HepG2 (cell line): Measurements from ENCODE around the gene CD2. TPM values are rescaled to one million over a fixed set of nuclear protein-coding genes. Genes with fewer than 3 reads are reported as not detected.

Source experiments
- ATAC-seq: fragments of 200-7000 bp; cut with Tn5 transposase; 3 replicates; pipeline ENCODE4 v1.9.1; 2020; ENCODE audit warnings: mild to moderate bottlenecking, moderate library complexity
- BruUV-seq: library from RNA; stranded (reverse); fragments of 400-500 nt; replicated peaks from 2 replicates; lab custom pipeline; 2021; lab: Mats Ljungman, UMichigan
- CTCF ChIA-PET: fragments of 300-600 bp; formaldehyde crosslinking; extraction: SDS; loops from one replicate; lab custom pipeline; 2021; ENCODE audit warnings: low total read pairs, inconsistent platforms, low intra/inter-chr PET ratio; lab: Yijun Ruan, JAX
- POLR2A ChIA-PET: fragments of 350-600 bp; sonication (Branson Sonifier 250); formaldehyde crosslinking; loops from one replicate; lab custom pipeline; 2020; ENCODE audit warnings: antibody characterized with exemption, inconsistent platforms; lab: Yijun Ruan, JAX
- DNase-seq: peaks from one replicate; pipeline ENCODE4 v3.0.0-alpha.2; 2015; ENCODE audit warnings: low spot score
- FAIRE-seq: peaks from 3 replicates; lab custom pipeline; 2011; peaks lifted over from hg19 to GRCh38; lab: Jason Lieb, UNC
- H2AFZ ChIP-seq: one replicate; pipeline ENCODE4 v1.6.1; 2011; ENCODE audit warnings: low read length, inconsistent platforms
- H3K27ac ChIP-seq: fragments of 300-600 bp; 3 replicates; pipeline ENCODE4 v1.8.0; 2011; ENCODE audit warnings: mixed run types, mild to moderate bottlenecking, mixed read lengths, low read length, inconsistent platforms; ENCODE audit not compliant: insufficient read depth; ENCODE audit errors: extremely low read length
- H3K27me3 ChIP-seq, 2 experiments: fragments of 200-600 bp in 1 of 2; 2 replicates in 1 of 2; 3 replicates in 1 of 2; pipeline versions ENCODE4 v1.6.0 to v1.8.0; 2011; ENCODE audit warnings: low read length in 2 of 2, mild to moderate bottlenecking in 2 of 2, moderate library complexity in 2 of 2, inconsistent platforms in 1 of 2; ENCODE audit not compliant: insufficient read depth in 2 of 2, control insufficient read depth in 1 of 2
- H3K36me3 ChIP-seq, 2 experiments: fragments of 200-600 bp in 1 of 2; replicated peaks in 1 of 2; 2 replicates in 1 of 2; 3 replicates in 1 of 2; pipeline versions ENCODE4 v1.5.1 to v1.8.0; 2011; ENCODE audit warnings: low read length in 2 of 2, inconsistent platforms in 1 of 2; ENCODE audit not compliant: insufficient read depth in 2 of 2, control insufficient read depth in 1 of 2
- H3K4me1 ChIP-seq: 2 replicates; pipeline ENCODE4 v1.5.1; 2012; ENCODE audit warnings: low read length, inconsistent platforms; ENCODE audit not compliant: insufficient read depth
- H3K4me2 ChIP-seq: 2 replicates; pipeline ENCODE4 v1.6.0; 2011; ENCODE audit warnings: low read depth, low read length, inconsistent platforms
- H3K4me3 ChIP-seq, 3 experiments: fragments of 200-600 bp in 1 of 3; sonication (generic), shearing (Covaris generic) in 1 of 3; replicated peaks in 1 of 3; 2 replicates each; pipeline ENCODE4 v1.5.1; 2011 to 2016; ENCODE audit warnings: low read length in 3 of 3, inconsistent platforms in 2 of 3, low read depth in 2 of 3, mild to moderate bottlenecking in 2 of 3, control low read depth in 1 of 3, mixed read lengths in 1 of 3; ENCODE audit not compliant: insufficient read depth in 1 of 3
- H3K79me2 ChIP-seq: one replicate; pipeline ENCODE4 v1.6.1; 2011; ENCODE audit warnings: low read length, inconsistent platforms; ENCODE audit not compliant: insufficient read depth
- H3K9ac ChIP-seq: 2 replicates; pipeline ENCODE4 v1.6.0; 2011; ENCODE audit warnings: mild to moderate bottlenecking, low read depth, low read length, inconsistent platforms; ENCODE audit not compliant: insufficient read depth
- H3K9me3 ChIP-seq: 2 replicates; pipeline ENCODE4 v1.5.1; 2012; ENCODE audit warnings: mild to moderate bottlenecking, low read length
- H4K20me1 ChIP-seq: 2 replicates; pipeline ENCODE4 v1.6.0; 2011; ENCODE audit warnings: inconsistent platforms, mild to moderate bottlenecking, low read length, moderate library complexity; ENCODE audit not compliant: insufficient read depth
- ATF6 ChIP-seq: sonication (generic); formaldehyde crosslinking; conservative IDR thresholded peaks from 2 replicates; pipeline ENCODE4 v1.4.0; 2020; ENCODE audit warnings: missing genetic modification reagents
- ATRX ChIP-seq: sonication (generic); formaldehyde crosslinking; IDR thresholded peaks from 2 replicates; pipeline ENCODE4 v1.4.0; 2020; ENCODE audit warnings: missing genetic modification reagents, borderline replicate concordance
- CSRNP1 ChIP-seq: sonication (generic); formaldehyde crosslinking; IDR thresholded peaks from 2 replicates; pipeline ENCODE4 v1.8.1; 2023; ENCODE audit warnings: mild to moderate bottlenecking, missing genetic modification reagents
- JDP2 ChIP-seq: sonication (generic); formaldehyde crosslinking; IDR thresholded peaks from 2 replicates; pipeline ENCODE4 v1.8.1; 2022; ENCODE audit warnings: missing genetic modification reagents, borderline replicate concordance
- MATR3 ChIP-seq: sonication (generic); formaldehyde crosslinking; IDR thresholded peaks from 2 replicates; pipeline ENCODE4 v1.4.0; 2020; ENCODE audit warnings: missing genetic modification reagents
- PPARG ChIP-seq: conservative IDR thresholded peaks from 2 replicates; pipeline ENCODE4 v1.6.1; 2016; ENCODE audit warnings: missing biosample characterization, missing genetic modification reagents
- SCMH1 ChIP-seq: sonication (generic); formaldehyde crosslinking; IDR thresholded peaks from 2 replicates; pipeline ENCODE4 v1.9.0; 2021; ENCODE audit warnings: missing genetic modification reagents, mild to moderate bottlenecking, borderline replicate concordance
- SOX13 ChIP-seq, 3 experiments: fragments of 450-650 bp in 1 of 3; sonication (generic) in 1 of 3; formaldehyde crosslinking in 1 of 3; IDR thresholded peaks in 2 of 3; conservative IDR thresholded peaks in 1 of 3; 2 replicates each; pipeline versions ENCODE4 v1.5.0 to v1.6.1; 2016 to 2020; ENCODE audit warnings: antibody characterized with exemption in 1 of 3, mild to moderate bottlenecking in 1 of 3, missing compliant biosample characterization in 1 of 3, missing genetic modification reagents in 1 of 3, moderate library complexity in 1 of 3
- SPEN ChIP-seq: sonication (generic); formaldehyde crosslinking; IDR thresholded peaks from 2 replicates; pipeline ENCODE4 v1.5.1; 2020; ENCODE audit warnings: low read depth, mild to moderate bottlenecking, missing genetic modification reagents
- ZNF207 ChIP-seq: fragments of 450-650 bp; IDR thresholded peaks from 2 replicates; pipeline ENCODE4 v1.6.1; 2016; ENCODE audit warnings: antibody characterized with exemption, borderline replicate concordance
- ZNF263 ChIP-seq: sonication (generic); formaldehyde crosslinking; IDR thresholded peaks from 2 replicates; pipeline ENCODE4 v1.4.0; 2020; ENCODE audit warnings: missing genetic modification reagents
- ZNF574 ChIP-seq: sonication (generic); formaldehyde crosslinking; IDR thresholded peaks from 2 replicates; pipeline ENCODE4 v1.4.0; 2020; ENCODE audit warnings: missing genetic modification reagents
- ZNF792 ChIP-seq: IDR thresholded peaks from 2 replicates; pipeline ENCODE4 v1.6.1; 2016
- WGBS: methylation state at CpG from one replicate; pipeline ENCODE4 v1.1.6; 2017; ENCODE audit warnings: low lambda C conversion rate; 5-methylcytosine and 5-hydroxymethylcytosine counted together
- in situ Hi-C: cut with HindIII; loops from 2 replicates; pipeline ENCODE4 v1.10.0; 2017; ENCODE audit warnings: low pct_unique_long_range_greater_than_20kb; ENCODE audit not compliant: extremely low pct_ligation_motif_present
- intact Hi-C: fragments of 100-400 bp; cut with micrococcal nuclease; formaldehyde crosslinking; loops from one replicate; pipeline ENCODE4 v1.10.0; 2022; ENCODE audit not compliant: unreplicated experiment
- polyA plus RNA-seq, 8 experiments: library from polyadenylated mRNA; depleted of rRNA in 3 of 8; stranded (reverse) in 7 of 8; unstranded in 1 of 8; fragments of >200 nt; fragmentation: Illumina TruSeq in 4 of 8; extraction: Trizol in 4 of 8; gene quantifications; 2 replicates each; pipeline versions ENCODE4 v1.2.1 to v1.2.3, GENCODE V29; 2011 to 2016; ENCODE audit warnings: low read depth in 4 of 8, missing spikeins in 1 of 8, mixed read lengths in 1 of 8; ENCODE audit not compliant: insufficient read depth in 1 of 8
- total RNA-seq, 5 experiments: library from RNA; depleted of rRNA; stranded (reverse); fragments of >200 nt; fragmentation: Illumina TruSeq; extraction: Trizol; gene quantifications; 2 replicates each; pipeline ENCODE4 v1.2.3, GENCODE V29; 2016; ENCODE audit warnings: low read depth in 1 of 5

Gene CD2
- total and polyA plus RNA-seq, 2 of the 13 experiments (the other 11 are each of a cell fraction or from before 2014, with no cell fraction given), result not detected

GRCh38 chr1:116795482-116795829, 41.2 kb downstream of the CD2 start:
- intact Hi-C loops (no loop called here), in situ Hi-C loops (no loop called here)
- FAIRE-seq (no peak), ATAC-seq (no peak), DNase-seq (no peak)
- Histone ChIP-seq H3K79me2 (no peaks in the 10 kb centered on the region), H3K4me3 (no peak overlapping the region), H4K20me1 (no peaks in the 10 kb centered on the region), H2AFZ (no peak overlapping the region), H3K9ac (no peak overlapping the region), H3K9me3 (no peaks in the 10 kb centered on the region), H3K27ac (no peak overlapping the region), H3K36me3 (no peaks in the 10 kb centered on the region), H3K4me1 (no peaks in the 10 kb centered on the region), H3K27me3 (no peaks in the 10 kb centered on the region; a peak in 2 of 5 replicates), H3K4me2 (no peak overlapping the region)
- TF ChIP-seq ZNF574 (CRISPR knock-in tag) (no peak), ZNF263 (CRISPR knock-in tag) (peak; percentile 86)
- WGBS, result 36% methylated on average over 2 of the region's 3 CpGs
- no TSS peak for BruUV-seq
- ChIA-PET POLR2A (no interaction called here), CTCF (no interaction called here)

GRCh38 chr1:116804736-116805135, 50.5 kb downstream of the CD2 start:
- no peak for ATAC-seq
- 39% methylated on average over 2 of the region's 2 CpGs for WGBS
- Histone ChIP-seq H4K20me1 (no peaks in the 10 kb centered on the region), H3K27ac (no peak overlapping the region), H2AFZ (no peak overlapping the region), H3K27me3 (peaks cover 0 to 8% of the 10 kb centered on the region in 2 experiments; a peak in 1 of 5 replicates), H3K4me1 (no peaks in the 10 kb centered on the region), H3K4me3 (no peak overlapping the region), H3K4me2 (no peak overlapping the region), H3K9ac (no peak overlapping the region), H3K9me3 (no peaks in the 10 kb centered on the region), H3K79me2 (no peaks in the 10 kb centered on the region), H3K36me3 (no peaks in the 10 kb centered on the region)
- in situ Hi-C loops, result no loop called here
- no peak for DNase-seq
- no peak for TF ChIP-seq ZNF207
- no peak for TF ChIP-seq SPEN (CRISPR knock-in tag)
- TF ChIP-seq ATF6 (CRISPR knock-in tag), result no peak
- TF ChIP-seq ATRX, result no peak
- TF ChIP-seq SCMH1 (CRISPR knock-in tag), result no peak
- TF ChIP-seq ZNF792, result no peak
- no peak for TF ChIP-seq PPARG (CRISPR knock-in tag)
- no peak for TF ChIP-seq CSRNP1 (CRISPR knock-in tag)
- TF ChIP-seq MATR3 (CRISPR knock-in tag), result no peak
- no peak for TF ChIP-seq JDP2 (CRISPR knock-in tag)
- TF ChIP-seq SOX13 (IDR thresholded peaks at IDR 0.05), result no peak
- no peak for TF ChIP-seq SOX13 (CRISPR knock-in tag; conservative IDR thresholded peaks at IDR 0.05 in 1 of 2, IDR thresholded peaks at IDR 0.05 in 1 of 2)
- no peak for FAIRE-seq
- ChIA-PET CTCF (no interaction called here), POLR2A (no interaction called here)
- BruUV-seq, result no TSS peak
- intact Hi-C loops, result no loop called here
